NCI-H226 (cell line): ENCODE results near the gene PIGL.

Source experiments
- DNase-seq: peaks from one replicate; pipeline ENCODE4 v3.0.0-alpha.2; 2015

Gene PIGL

GRCh38 chr17:16363749-16364536 is 146.9 kb downstream of the PIGL start:
- DNase-seq = peak; percentile 50

- no peak for DNase-seq
Observed at GRCh38 chr17:16364625-16365024, 147.6 kb downstream of the PIGL start.

- peak; percentile 48 for DNase-seq
Observed at GRCh38 chr17:16371742-16372141, 154.7 kb downstream of the PIGL start.

- DNase-seq = peak; percentile 85
Observed at GRCh38 chr17:16374146-16374938, 157.3 kb downstream of the PIGL start.
